Colonic mucosa (tissue), 4 donors: ENCODE measurements around the gene NISCH. TPM values are rescaled to one million over a fixed set of nuclear protein-coding genes. Genes with fewer than 3 reads are reported as not detected.

Experiments
- DNase-seq: peaks from one replicate; pipeline ENCODE4 v3.0.0-alpha.2; 2020
- H3K27ac ChIP-seq: fragments of 200-600 bp; one replicate; pipeline ENCODE4 v1.8.0; 2021
- H3K27me3 ChIP-seq: fragments of 200-600 bp; one replicate; pipeline ENCODE4 v1.8.0; 2021
- H3K36me3 ChIP-seq: fragments of 200-600 bp; one replicate; pipeline ENCODE4 v1.8.0; 2021
- H3K4me1 ChIP-seq: fragments of 200-600 bp; one replicate; pipeline ENCODE4 v1.8.0; 2021; ENCODE audit warnings: mild to moderate bottlenecking
- H3K4me3 ChIP-seq: fragments of 200-600 bp; one replicate; pipeline ENCODE4 v1.8.0; 2021
- H3K9ac ChIP-seq, 2 donors: one replicate each; pipeline ENCODE4 v1.7.0; 2013; ENCODE audit warnings: control low read depth in 2 of 2, low read depth in 2 of 2, low read length in 2 of 2
- H3K9me3 ChIP-seq: fragments of 200-600 bp; one replicate; pipeline ENCODE4 v1.8.0; 2021
- CTCF ChIP-seq: fragments of 200-600 bp; IDR thresholded peaks from one replicate; pipeline ENCODE4 v1.8.0; 2022; ENCODE audit warnings: antibody characterized with exemption, mild to moderate bottlenecking
- intact Hi-C: fragments of 100-400 bp; cut with DNase I; formaldehyde crosslinking; loops from one replicate; pipeline ENCODE4 v1.14.1; 2022
- total RNA-seq, 2 donors: library from RNA; stranded (reverse); fragmentation: NEBNext Ultra II Directional in 1 of 2; extraction: Animal tissue kit (Norgen Biotek cat#: 25700) in 1 of 2; gene quantifications; one replicate each; pipeline ENCODE4 v1.2.1, GENCODE V29; 2021
- donor health status: healthy.
- donor health status: DM: no; HTN: no; CAD: no.
- donor health status: DM: no; HTN: no; CAD: no.

Gene NISCH
- total RNA-seq, 2 donors from 2014 or later, result 43.2 to 60.5 TPM

DNA sequence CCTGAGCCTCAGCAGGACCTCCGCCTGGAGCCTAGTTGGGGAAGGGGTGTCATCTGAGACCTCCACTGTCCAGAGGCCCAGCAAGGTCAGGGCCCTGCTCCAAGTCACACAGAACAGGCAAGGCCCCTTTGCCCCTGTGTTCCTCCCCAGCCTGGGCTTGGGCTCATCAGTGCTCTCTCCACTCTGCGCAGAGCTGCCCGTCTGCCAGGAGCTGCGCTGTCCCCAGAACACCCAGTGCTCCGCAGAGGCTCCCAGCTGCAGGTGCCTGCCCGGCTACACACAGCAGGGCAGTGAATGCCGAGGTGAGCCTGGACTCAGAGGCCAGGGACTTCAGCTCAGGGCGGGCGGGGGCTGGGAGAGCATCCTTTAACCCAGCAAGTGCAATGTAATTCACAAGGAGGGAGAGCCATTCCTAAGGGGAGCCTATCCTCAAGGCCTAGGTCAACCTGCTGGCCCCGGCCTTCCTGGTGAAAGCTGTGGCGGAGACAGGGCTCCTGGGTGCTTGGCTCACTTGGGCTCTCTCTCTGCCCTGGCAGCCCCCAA lies 47.5 kb downstream of the NISCH start:
- no peaks in the 10 kb centered on the region for H3K36me3 ChIP-seq
- no peak for TF ChIP-seq CTCF
- H3K9me3 ChIP-seq, result no peaks in the 10 kb centered on the region
- intact Hi-C loops, result no loop called here
- H3K4me1 ChIP-seq, result no peaks in the 10 kb centered on the region
- H3K4me3 ChIP-seq, result no peak overlapping the region
- no peak overlapping the region for H3K9ac ChIP-seq
- H3K27ac ChIP-seq, result no peak overlapping the region
- no peaks in the 10 kb centered on the region for H3K27me3 ChIP-seq
- no peak for DNase-seq

DNA sequence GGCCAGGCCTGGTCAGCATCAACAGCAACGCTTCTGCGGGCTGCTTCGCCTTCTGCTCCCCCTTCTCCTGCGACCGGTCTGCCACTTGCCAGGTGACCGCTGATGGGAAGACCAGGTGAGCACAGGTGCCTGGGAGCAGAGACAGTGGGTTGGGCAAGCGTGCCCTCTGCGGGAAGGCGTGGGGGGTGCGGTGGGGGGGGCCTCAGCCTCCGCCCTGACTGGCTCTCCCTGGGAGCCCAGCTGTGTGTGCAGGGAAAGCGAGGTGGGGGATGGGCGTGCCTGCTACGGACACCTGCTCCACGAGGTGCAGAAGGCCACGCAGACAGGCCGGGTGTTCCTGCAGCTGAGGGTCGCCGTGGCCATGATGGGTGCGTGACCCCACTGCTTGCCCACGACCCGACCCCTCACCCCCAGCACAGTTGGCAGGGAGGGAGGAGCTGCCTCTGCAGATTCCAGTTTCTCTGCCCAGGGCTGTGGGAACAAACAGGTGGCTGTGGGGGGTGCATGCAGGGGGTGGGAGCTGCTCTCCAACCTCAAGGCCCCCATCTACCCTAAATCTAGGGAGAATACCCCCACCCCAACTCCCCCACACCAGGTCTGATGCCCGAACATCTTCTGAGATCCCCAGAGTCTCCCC lies 48.5 kb downstream of the NISCH start:
- intact Hi-C loops, result no loop called here
- no peak for TF ChIP-seq CTCF
- Histone ChIP-seq H3K9me3 (no peaks in the 10 kb centered on the region), H3K4me3 (no peak overlapping the region), H3K9ac (no peak overlapping the region), H3K27ac (no peak overlapping the region), H3K4me1 (no peaks in the 10 kb centered on the region), H3K27me3 (no peaks in the 10 kb centered on the region), H3K36me3 (no peaks in the 10 kb centered on the region)
- no peak for DNase-seq

GRCh38 chr3:52504977-52505376 lies 49.6 kb downstream of the NISCH start:
- Histone ChIP-seq H3K9me3 (no peaks in the 10 kb centered on the region), H3K4me3 (no peak overlapping the region), H3K27ac (no peak overlapping the region), H3K36me3 (no peaks in the 10 kb centered on the region), H3K4me1 (no peaks in the 10 kb centered on the region), H3K9ac (no peak overlapping the region), H3K27me3 (no peaks in the 10 kb centered on the region)
- DNase-seq, result no peak
- intact Hi-C loops, result no loop called here
- no peak for TF ChIP-seq CTCF

- Histone ChIP-seq H3K4me1 (no peaks in the 10 kb centered on the region), H3K9ac (no peak overlapping the region), H3K36me3 (no peaks in the 10 kb centered on the region), H3K4me3 (no peak overlapping the region), H3K27ac (no peak overlapping the region), H3K27me3 (no peaks in the 10 kb centered on the region), H3K9me3 (no peaks in the 10 kb centered on the region)
- intact Hi-C loops, result no loop called here
- DNase-seq, result no peak
- TF ChIP-seq CTCF, result no peak
Measured at GRCh38 chr3:52506266-52506966, 51.0 kb downstream of the NISCH start.

DNA sequence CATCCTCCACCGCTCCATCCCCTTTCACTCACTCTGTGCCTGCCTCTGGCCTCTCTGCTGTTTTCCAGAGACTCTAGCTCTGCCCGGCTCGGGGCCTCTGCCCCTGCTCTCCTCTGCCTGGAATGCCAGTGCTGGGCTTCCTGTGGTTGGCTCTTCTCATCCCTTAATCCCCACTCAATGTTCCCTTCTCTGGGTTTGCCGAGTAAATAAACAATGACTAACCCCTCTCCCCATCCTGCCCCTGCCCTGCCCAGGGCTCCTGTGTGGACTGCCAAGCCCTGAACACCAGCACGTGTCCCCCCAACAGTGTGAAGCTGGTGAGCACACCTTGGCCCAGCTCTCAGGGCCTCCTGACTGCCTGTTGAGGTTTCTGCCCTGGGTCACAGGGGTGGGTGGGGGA lies 52.0 kb downstream of the NISCH start:
- H3K27me3 ChIP-seq, result no peaks in the 10 kb centered on the region
- no peak overlapping the region for H3K9ac ChIP-seq
- H3K9me3 ChIP-seq, result no peaks in the 10 kb centered on the region
- no peak for TF ChIP-seq CTCF
- intact Hi-C loops, result no loop called here
- no peaks in the 10 kb centered on the region for H3K36me3 ChIP-seq
- no peak overlapping the region for H3K27ac ChIP-seq
- H3K4me3 ChIP-seq, result no peak overlapping the region
- no peaks in the 10 kb centered on the region for H3K4me1 ChIP-seq
- DNase-seq, result no peak
